ENCODE measurements around the gene ZNF845. TPM values are rescaled to one million over a fixed set of nuclear protein-coding genes. Genes with fewer than 3 reads are reported as not detected.

The ZNF845 gene
- total RNA-seq, 1 experiment from 2014 or later = 6.6 TPM

DNA sequence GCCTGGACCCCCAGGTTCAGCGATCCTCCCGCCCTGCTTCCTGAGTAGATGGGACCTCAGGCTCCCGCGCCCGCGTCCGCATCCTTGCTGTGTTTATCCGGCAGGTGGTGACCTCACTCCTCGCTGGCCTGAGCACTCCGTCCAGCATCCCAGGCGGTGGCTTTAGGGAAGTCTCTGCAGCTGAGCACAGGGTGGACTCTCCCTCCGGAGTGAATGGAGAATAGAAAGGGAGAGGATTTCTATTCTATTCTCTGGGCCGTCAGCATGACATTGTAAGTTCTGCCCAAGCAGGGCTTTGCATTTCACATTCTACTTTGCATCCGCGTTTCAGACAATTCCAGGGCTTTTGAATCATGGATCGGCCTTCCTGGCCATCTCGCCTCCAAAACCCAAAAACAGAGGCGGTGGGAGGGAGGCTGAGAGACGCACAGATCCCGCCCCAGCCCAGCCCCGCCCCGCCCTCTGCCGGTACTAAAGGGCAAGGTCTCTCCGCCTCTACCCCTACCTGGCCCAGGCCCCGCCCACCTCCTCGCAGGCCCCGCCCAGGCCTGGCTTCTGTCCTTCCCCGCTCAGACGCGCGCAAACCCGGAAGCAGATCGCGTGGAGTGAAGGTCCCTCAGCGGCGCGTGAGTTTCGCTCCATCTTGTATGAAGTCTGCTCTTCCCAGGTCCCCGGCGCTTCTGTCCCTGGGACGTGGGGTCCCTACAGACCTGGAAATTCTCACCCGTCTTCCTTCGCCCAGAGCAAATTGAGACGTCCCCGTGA lies 31.8 kb downstream of the ZNF845 start, which contains the start of gene ZNF525:
TSS of gene ZNF525 (plus strand) at position 572 of the 765 bp plus-strand sequence. CDS start 6,577 bp downstream, outside the sequence.
- H3K4me1 ChIP-seq (ENCODE audit: insufficient read depth, low read length) = no peaks in the 10 kb centered on the region
- intact Hi-C loops (cut with micrococcal nuclease) = loop anchor here (1.0 to 5.0 kb wide), 4 partner anchors 30 to 381 kb away; partner anchors contain the start of genes ZNF761 and ZNF765
- peaks cover 7% of the 10 kb centered on the region; the same call in 1 of the 2 replicates for H3K79me2 ChIP-seq (ENCODE audit: low read length)
- ATAC-seq (peak; percentile 96), DNase-seq (peak; percentile 95)
- POLR2A ChIA-PET (ENCODE audit: unreplicated experiment) = no interaction called here
- H3F3A ChIP-seq (ENCODE audit: low read length, unreplicated experiment) = no peaks in the 10 kb centered on the region
- peak within 1 kb of the TSS; percentile 88 for H3K4me2 ChIP-seq (ENCODE audit: low read length)
- no peaks in the 10 kb centered on the region for H3K9me2 ChIP-seq (replicated peaks; ENCODE audit: low read length)
- CTCF ChIA-PET = interaction anchor here (1.0 to 1.2 kb wide), 2 partner anchors 29 to 66 kb away, joined by 3 read pairs; partner anchors contain the start of genes ZNF761 and ZNF765
- no peaks in the 10 kb centered on the region for H3K27me3 ChIP-seq (ENCODE audit: low read length)
- no peak for TF ChIP-seq EZH2 (IDR thresholded peaks at IDR 0.05; ENCODE audit: low read length, unreplicated experiment)
- TF ChIP-seq, protein P1, sequence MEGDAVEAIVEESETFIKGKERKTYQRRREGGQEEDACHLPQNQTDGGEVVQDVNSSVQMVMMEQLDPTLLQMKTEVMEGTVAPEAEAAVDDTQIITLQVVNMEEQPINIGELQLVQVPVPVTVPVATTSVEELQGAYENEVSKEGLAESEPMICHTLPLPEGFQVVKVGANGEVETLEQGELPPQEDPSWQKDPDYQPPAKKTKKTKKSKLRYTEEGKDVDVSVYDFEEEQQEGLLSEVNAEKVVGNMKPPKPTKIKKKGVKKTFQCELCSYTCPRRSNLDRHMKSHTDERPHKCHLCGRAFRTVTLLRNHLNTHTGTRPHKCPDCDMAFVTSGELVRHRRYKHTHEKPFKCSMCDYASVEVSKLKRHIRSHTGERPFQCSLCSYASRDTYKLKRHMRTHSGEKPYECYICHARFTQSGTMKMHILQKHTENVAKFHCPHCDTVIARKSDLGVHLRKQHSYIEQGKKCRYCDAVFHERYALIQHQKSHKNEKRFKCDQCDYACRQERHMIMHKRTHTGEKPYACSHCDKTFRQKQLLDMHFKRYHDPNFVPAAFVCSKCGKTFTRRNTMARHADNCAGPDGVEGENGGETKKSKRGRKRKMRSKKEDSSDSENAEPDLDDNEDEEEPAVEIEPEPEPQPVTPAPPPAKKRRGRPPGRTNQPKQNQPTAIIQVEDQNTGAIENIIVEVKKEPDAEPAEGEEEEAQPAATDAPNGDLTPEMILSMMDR (conservative IDR thresholded peaks at IDR 0.05; ENCODE audit: low read depth, low read length) = peak; percentile 50; the same call in 1 of the 2 replicates
- BruUV-seq (replicated peaks) = TSS peak; percentile 46
- H3K9ac ChIP-seq (ENCODE audit: low read length) = peak within 1 kb of the TSS; percentile 84
- H3K9me3 ChIP-seq (ENCODE audit: low read length) = 0 out of 2 replicates have a peak, but pooled peaks cover 6% of the 10 kb centered on the region
- H2AFZ ChIP-seq (ENCODE audit: low read length) = peak within 1 kb of the TSS; percentile 94
- H3K36me3 ChIP-seq (ENCODE audit: low read depth, low read length) = peaks cover 7% of the 10 kb centered on the region
- no peaks in the 10 kb centered on the region for H4K20me1 ChIP-seq (ENCODE audit: low read length)
- peak within 1 kb of the TSS; percentile 78 for H3K4me3 ChIP-seq (ENCODE audit: low read length)
- H3K27ac ChIP-seq (ENCODE audit: low read length) = peak within 1 kb of the TSS; percentile 58

DNA sequence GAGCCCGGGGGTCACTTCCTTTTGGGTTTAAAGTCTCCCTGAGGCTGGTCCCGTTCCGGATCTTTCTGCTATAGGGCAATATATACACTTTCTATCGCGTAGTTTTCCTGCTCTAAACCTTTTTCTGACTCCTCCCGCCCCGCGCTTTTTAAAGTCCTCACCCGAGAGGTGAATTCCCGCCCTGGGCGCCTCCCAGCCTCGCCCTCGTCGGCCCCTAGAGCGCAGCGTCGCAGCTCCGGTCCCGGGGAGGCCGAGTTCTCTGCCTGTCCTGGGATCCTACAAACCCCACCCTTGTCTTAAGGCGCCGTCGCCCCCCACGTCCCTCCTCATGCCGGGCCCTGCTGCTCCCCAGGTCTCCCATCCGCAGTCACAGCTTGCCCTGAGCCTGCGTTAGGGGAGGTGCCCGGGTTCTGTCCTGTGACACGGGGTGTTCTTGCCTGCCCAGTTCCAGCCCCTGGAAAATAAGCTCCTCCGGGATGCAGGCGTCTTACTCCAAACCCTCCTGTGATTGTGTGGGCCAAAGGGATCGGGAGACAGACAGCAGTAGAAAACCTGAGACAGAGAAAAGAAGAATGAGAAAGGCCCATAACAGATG lies 32.4 kb downstream of the ZNF845 start:
- Histone ChIP-seq H3K79me2 (ENCODE audit: low read length) (peaks cover 7% of the 10 kb centered on the region; the same call in 1 of the 2 replicates), H3K4me1 (ENCODE audit: insufficient read depth, low read length) (no peaks in the 10 kb centered on the region), H3K36me3 (ENCODE audit: low read depth, low read length) (peaks cover 10% of the 10 kb centered on the region), H3K9me3 (ENCODE audit: low read length) (0 out of 2 replicates have a peak, but pooled peaks cover 6% of the 10 kb centered on the region), H3K27me3 (ENCODE audit: low read length) (no peaks in the 10 kb centered on the region), H3K9me2 (replicated peaks; ENCODE audit: low read length) (no peaks in the 10 kb centered on the region), H2AFZ (ENCODE audit: low read length) (peak overlapping the region; percentile 94), H3K4me2 (ENCODE audit: low read length) (peak overlapping the region; percentile 88), H3F3A (ENCODE audit: low read length, unreplicated experiment) (no peaks in the 10 kb centered on the region), H3K4me3 (ENCODE audit: low read length) (peak overlapping the region; percentile 78), H3K9ac (ENCODE audit: low read length) (peak overlapping the region; percentile 84), H4K20me1 (ENCODE audit: low read length) (no peaks in the 10 kb centered on the region), H3K27ac (ENCODE audit: low read length) (peak overlapping the region; percentile 58)
- BruUV-seq (replicated peaks) = TSS peak; percentile 81
- DNase-seq (peak; percentile 50), ATAC-seq (peak; percentile 58)
- ChIA-PET POLR2A (ENCODE audit: unreplicated experiment) (no interaction called here), CTCF (interaction anchor here (1.2 kb wide), 1 partner anchor 29 kb away, joined by 3 read pairs; the partner anchor contains the start of gene ZNF765)
- TF ChIP-seq EZH2phosphoT487 (IDR thresholded peaks at IDR 0.05; ENCODE audit: borderline replicate concordance, low read length) (no peak), EZH2 (IDR thresholded peaks at IDR 0.05; ENCODE audit: low read length, unreplicated experiment) (no peak)
- TF ChIP-seq, protein P1 (conservative IDR thresholded peaks at IDR 0.05; ENCODE audit: low read depth, low read length) = no peak
- intact Hi-C loops (cut with micrococcal nuclease) = loop anchor here (1.0 to 5.0 kb wide), 4 partner anchors 29 to 381 kb away; partner anchors contain the start of genes ZNF761 and ZNF765
